Testis (tissue), 2 donors: ENCODE results near the gene CREB3.

Source experiments
- POLR2A ChIP-seq: fragments of 450-650 bp; IDR thresholded peaks from one replicate; pipeline ENCODE4 v1.6.1; 2017; ENCODE audit warnings: antibody characterized with exemption, mild to moderate bottlenecking, moderate library complexity
- TF ChIP-seq, protein P1 (sequence below), 3 experiments: fragments of 450-650 bp in 2 of 3; fragments of 200-600 bp in 1 of 3; sonication (generic) in 1 of 3; IDR thresholded peaks; one replicate each; pipeline ENCODE4 v1.5.1; 2016 to 2019; ENCODE audit warnings: antibody characterized with exemption in 3 of 3, mild to moderate bottlenecking in 2 of 3, moderate library complexity in 1 of 3

GRCh38 chr9:35748858-35749514, 16.5 kb downstream of the CREB3 start, which contains the start of the genes GBA2 and RGP1:
- TF ChIP-seq, protein P1, sequence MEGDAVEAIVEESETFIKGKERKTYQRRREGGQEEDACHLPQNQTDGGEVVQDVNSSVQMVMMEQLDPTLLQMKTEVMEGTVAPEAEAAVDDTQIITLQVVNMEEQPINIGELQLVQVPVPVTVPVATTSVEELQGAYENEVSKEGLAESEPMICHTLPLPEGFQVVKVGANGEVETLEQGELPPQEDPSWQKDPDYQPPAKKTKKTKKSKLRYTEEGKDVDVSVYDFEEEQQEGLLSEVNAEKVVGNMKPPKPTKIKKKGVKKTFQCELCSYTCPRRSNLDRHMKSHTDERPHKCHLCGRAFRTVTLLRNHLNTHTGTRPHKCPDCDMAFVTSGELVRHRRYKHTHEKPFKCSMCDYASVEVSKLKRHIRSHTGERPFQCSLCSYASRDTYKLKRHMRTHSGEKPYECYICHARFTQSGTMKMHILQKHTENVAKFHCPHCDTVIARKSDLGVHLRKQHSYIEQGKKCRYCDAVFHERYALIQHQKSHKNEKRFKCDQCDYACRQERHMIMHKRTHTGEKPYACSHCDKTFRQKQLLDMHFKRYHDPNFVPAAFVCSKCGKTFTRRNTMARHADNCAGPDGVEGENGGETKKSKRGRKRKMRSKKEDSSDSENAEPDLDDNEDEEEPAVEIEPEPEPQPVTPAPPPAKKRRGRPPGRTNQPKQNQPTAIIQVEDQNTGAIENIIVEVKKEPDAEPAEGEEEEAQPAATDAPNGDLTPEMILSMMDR (IDR thresholded peaks at IDR 0.05): no peak
- TF ChIP-seq POLR2A: no peak
